ENCODE data around the gene UBR4. TPM values are rescaled to one million over a fixed set of nuclear protein-coding genes. Genes with fewer than 3 reads are reported as not detected.

UBR4 gene
- total RNA-seq, 2 experiments from 2014 or later = 116 to 125 TPM

DNA sequence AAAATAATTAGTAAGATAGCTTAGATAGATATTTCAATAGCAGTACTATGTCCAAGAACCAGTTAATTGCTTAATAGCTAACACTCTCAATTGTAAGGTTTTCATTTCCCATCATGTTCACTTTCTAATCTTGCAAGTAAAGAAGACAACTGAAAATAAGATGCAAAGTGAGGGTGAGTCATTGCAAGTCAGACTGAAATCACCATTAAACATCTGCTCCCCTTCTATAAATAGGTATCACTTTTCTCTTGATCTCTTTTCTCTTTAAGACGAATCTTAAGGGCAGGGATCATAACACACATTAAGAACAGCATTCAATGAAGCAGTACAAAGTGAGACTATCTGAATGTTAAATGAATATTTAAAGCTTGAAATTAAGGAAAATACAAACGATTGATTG lies 40.4 kb downstream of the UBR4 start:
- no peaks in the 10 kb centered on the region for H3K27me3 ChIP-seq (ENCODE audit: control insufficient read depth in 1 of 2, insufficient read depth in 2 of 2, low read length in 2 of 2)
- ChIA-PET POLR2A (no interaction called here), CTCF (interaction anchor here (0.6 kb wide), 1 partner anchor 181 kb away, joined by 3 read pairs; no protein-coding TSS in a partner anchor)
- intact Hi-C loops (cut with DNase I, micrococcal nuclease) = no loop called here
- Mint-ChIP-seq H3K36me3 (ENCODE audit: low read depth) (peaks cover 99% of the 10 kb centered on the region), H3K4me1 (ENCODE audit: low read depth) (no peaks in the 10 kb centered on the region), H3K27me3 (no peaks in the 10 kb centered on the region), H3K9me3 (no peaks in the 10 kb centered on the region), H3K27ac (no peak overlapping the region), H3K4me3 (no peak overlapping the region)
- no peaks in the 10 kb centered on the region for H3K9me3 ChIP-seq (ENCODE audit: control insufficient read depth in 1 of 2, insufficient read depth in 1 of 2, low read length in 2 of 2)
- ATAC-seq (ENCODE audit: poor library complexity) = no peak
- no peaks in the 10 kb centered on the region for H3K4me1 ChIP-seq (ENCODE audit: insufficient read depth, low read length)
- H3K4me3 ChIP-seq (ENCODE audit: low read length) = no peak overlapping the region
- H3K36me3 ChIP-seq (ENCODE audit: insufficient read depth, low read length) = peaks cover 96% of the 10 kb centered on the region
- DNase-seq = no peak
- TF ChIP-seq, protein P1, sequence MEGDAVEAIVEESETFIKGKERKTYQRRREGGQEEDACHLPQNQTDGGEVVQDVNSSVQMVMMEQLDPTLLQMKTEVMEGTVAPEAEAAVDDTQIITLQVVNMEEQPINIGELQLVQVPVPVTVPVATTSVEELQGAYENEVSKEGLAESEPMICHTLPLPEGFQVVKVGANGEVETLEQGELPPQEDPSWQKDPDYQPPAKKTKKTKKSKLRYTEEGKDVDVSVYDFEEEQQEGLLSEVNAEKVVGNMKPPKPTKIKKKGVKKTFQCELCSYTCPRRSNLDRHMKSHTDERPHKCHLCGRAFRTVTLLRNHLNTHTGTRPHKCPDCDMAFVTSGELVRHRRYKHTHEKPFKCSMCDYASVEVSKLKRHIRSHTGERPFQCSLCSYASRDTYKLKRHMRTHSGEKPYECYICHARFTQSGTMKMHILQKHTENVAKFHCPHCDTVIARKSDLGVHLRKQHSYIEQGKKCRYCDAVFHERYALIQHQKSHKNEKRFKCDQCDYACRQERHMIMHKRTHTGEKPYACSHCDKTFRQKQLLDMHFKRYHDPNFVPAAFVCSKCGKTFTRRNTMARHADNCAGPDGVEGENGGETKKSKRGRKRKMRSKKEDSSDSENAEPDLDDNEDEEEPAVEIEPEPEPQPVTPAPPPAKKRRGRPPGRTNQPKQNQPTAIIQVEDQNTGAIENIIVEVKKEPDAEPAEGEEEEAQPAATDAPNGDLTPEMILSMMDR (IDR thresholded peaks at IDR 0.05) = no peak
- no peak overlapping the region for H3K27ac ChIP-seq (ENCODE audit: low read depth in 1 of 2, low read length in 2 of 2)

DNA sequence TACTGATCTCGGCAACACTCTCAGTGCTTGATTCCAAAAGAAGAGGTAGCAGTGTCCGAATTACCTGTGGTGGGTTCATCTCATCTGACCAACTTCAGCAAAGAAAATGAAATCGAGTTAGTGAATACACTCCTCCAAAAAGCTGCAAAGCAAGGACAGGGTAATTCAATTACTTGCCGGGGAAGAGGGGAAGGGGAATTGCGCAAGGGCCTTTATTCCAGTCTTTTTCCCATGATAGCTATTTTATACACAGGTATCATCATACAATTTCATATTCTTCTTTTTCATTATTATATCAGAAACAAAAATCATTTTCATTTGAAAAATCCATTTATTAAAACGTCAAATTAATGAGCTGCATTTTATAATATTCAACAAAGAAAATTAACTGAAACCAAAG lies 42.9 kb downstream of the UBR4 start:
- no peak overlapping the region for H3K27ac Mint-ChIP-seq
- no peaks in the 10 kb centered on the region for H3K4me1 ChIP-seq (ENCODE audit: insufficient read depth, low read length)
- H3K27me3 ChIP-seq (ENCODE audit: control insufficient read depth in 1 of 2, insufficient read depth in 2 of 2, low read length in 2 of 2) = no peaks in the 10 kb centered on the region
- CTCF ChIA-PET = no interaction called here
- DNase-seq (no peak), ATAC-seq (ENCODE audit: poor library complexity) (no peak)
- H3K4me1 Mint-ChIP-seq (ENCODE audit: low read depth) = no peaks in the 10 kb centered on the region
- H3K27me3 Mint-ChIP-seq = no peaks in the 10 kb centered on the region
- peaks cover 98% of the 10 kb centered on the region for H3K36me3 ChIP-seq (ENCODE audit: insufficient read depth, low read length)
- TF ChIP-seq, protein P1 (IDR thresholded peaks at IDR 0.05) = no peak
- H3K9me3 ChIP-seq (ENCODE audit: control insufficient read depth in 1 of 2, insufficient read depth in 1 of 2, low read length in 2 of 2) = no peaks in the 10 kb centered on the region
- H3K4me3 ChIP-seq (ENCODE audit: low read length) = no peak overlapping the region
- no peak overlapping the region for H3K4me3 Mint-ChIP-seq
- no peaks in the 10 kb centered on the region for H3K9me3 Mint-ChIP-seq
- POLR2A ChIA-PET = no interaction called here
- H3K27ac ChIP-seq (ENCODE audit: low read depth in 1 of 2, low read length in 2 of 2) = no peak overlapping the region
- H3K36me3 Mint-ChIP-seq (ENCODE audit: low read depth) = peaks cover 99% of the 10 kb centered on the region
- intact Hi-C loops (cut with DNase I, micrococcal nuclease) = no loop called here

DNA sequence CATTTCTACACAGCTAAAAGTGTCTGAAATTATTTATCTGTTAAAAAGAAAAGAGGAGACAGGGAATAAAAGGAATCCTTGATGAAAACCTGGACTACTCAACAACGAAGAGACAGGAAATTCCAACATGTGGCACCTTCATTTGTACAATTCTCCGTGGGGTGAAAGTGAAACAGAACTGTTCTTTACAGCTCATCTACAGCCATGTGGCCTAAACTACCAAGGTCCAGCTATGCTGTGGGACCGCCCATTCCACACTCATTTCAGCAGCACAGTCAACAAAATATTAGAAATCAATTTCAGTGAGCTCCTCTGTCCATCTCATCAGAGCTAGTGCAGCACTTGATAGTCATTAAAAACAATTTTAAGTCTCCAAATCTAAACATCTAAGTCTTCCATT lies 44.0 kb downstream of the UBR4 start:
- H3K27me3 Mint-ChIP-seq = no peaks in the 10 kb centered on the region
- ChIA-PET POLR2A (interaction anchor here (0.6 to 0.7 kb wide), 2 partner anchors 29 to 74 kb away, joined by 3 read pairs; no protein-coding TSS in a partner anchor), CTCF (interaction anchor here (2.7 kb wide), 1 partner anchor 75 kb away, joined by 9 read pairs; no protein-coding TSS in a partner anchor)
- no peak overlapping the region for H3K27ac ChIP-seq (ENCODE audit: low read depth in 1 of 2, low read length in 2 of 2)
- no peak for DNase-seq
- H3K4me3 ChIP-seq (ENCODE audit: low read length) = no peak overlapping the region
- H3K9me3 Mint-ChIP-seq = no peaks in the 10 kb centered on the region
- H3K27ac Mint-ChIP-seq = no peak overlapping the region
- peaks cover 98% of the 10 kb centered on the region for H3K36me3 ChIP-seq (ENCODE audit: insufficient read depth, low read length)
- TF ChIP-seq, protein P1 (IDR thresholded peaks at IDR 0.05) = no peak
- H3K27me3 ChIP-seq (ENCODE audit: control insufficient read depth in 1 of 2, insufficient read depth in 2 of 2, low read length in 2 of 2) = no peaks in the 10 kb centered on the region
- H3K9me3 ChIP-seq (ENCODE audit: control insufficient read depth in 1 of 2, insufficient read depth in 1 of 2, low read length in 2 of 2) = no peaks in the 10 kb centered on the region
- H3K4me1 Mint-ChIP-seq (ENCODE audit: low read depth) = no peaks in the 10 kb centered on the region
- ATAC-seq (ENCODE audit: poor library complexity) = no peak
- no peak overlapping the region for H3K4me3 Mint-ChIP-seq
- no peaks in the 10 kb centered on the region for H3K4me1 ChIP-seq (ENCODE audit: insufficient read depth, low read length)
- H3K36me3 Mint-ChIP-seq (ENCODE audit: low read depth) = peaks cover 99% of the 10 kb centered on the region
- intact Hi-C loops (cut with DNase I, micrococcal nuclease) = no loop called here

Measured in CD4-positive, alpha-beta T cell (primary cell).